ENCODE results near the gene KLC1. TPM values are rescaled to one million over a fixed set of nuclear protein-coding genes. Genes with fewer than 3 reads are reported as not detected.

KLC1 gene
- total and polyA plus RNA-seq, 7 donors: 86.4 to 256 (median 150) TPM

GRCh38 chr14:103745424-103745823 is 116.4 kb downstream of the KLC1 start:
- Histone ChIP-seq H3K36me3 (ENCODE audit: insufficient read depth in 1 of 2, low read depth in 1 of 2) (peaks cover 0 to 71% of the 10 kb centered on the region in 2 donors), H3K4me1 (no peaks in the 10 kb centered on the region), H3K27me3 (ENCODE audit: insufficient read depth in 3 of 3, low read length in 2 of 3) (no peaks in the 10 kb centered on the region), H3K9me3 (no peaks in the 10 kb centered on the region), H3K4me3 (no peak overlapping the region), H3K27ac (no peak overlapping the region)
- DNase-seq: no peak
- no peak for ATAC-seq
- 81 to 84% (median 82%) methylated on average over 5 of the region's 5 CpGs for WGBS, 3 donors
- intact Hi-C loops (cut with DNase I): no loop called here
- no peak for TF ChIP-seq CTCF (IDR thresholded peaks at IDR 0.05)

- ATAC-seq (peak in 1 of 4 donors; percentile 24), DNase-seq (no peak)
- Histone ChIP-seq H3K27me3 (ENCODE audit: insufficient read depth in 3 of 3, low read length in 2 of 3) (no peaks in the 10 kb centered on the region), H3K9me3 (no peaks in the 10 kb centered on the region), H3K4me1 (no peaks in the 10 kb centered on the region), H3K4me3 (no peak overlapping the region), H3K36me3 (ENCODE audit: insufficient read depth in 1 of 2, low read depth in 1 of 2) (peaks cover 0 to 70% of the 10 kb centered on the region in 2 donors), H3K27ac (no peak overlapping the region)
- 85 to 92% (median 89%) methylated on average over 10 of the region's 10 CpGs for WGBS, 3 donors
- TF ChIP-seq CTCF (IDR thresholded peaks at IDR 0.05): no peak
- intact Hi-C loops (cut with DNase I): no loop called here
Observed at GRCh38 chr14:103746701-103747100, 117.7 kb downstream of the KLC1 start.

GRCh38 chr14:103748534-103748857 is 119.5 kb downstream of the KLC1 start:
- Histone ChIP-seq H3K36me3 (ENCODE audit: insufficient read depth in 1 of 2, low read depth in 1 of 2) (peaks cover 0 to 73% of the 10 kb centered on the region in 2 donors), H3K4me3 (no peak overlapping the region), H3K27ac (no peak overlapping the region), H3K9me3 (no peaks in the 10 kb centered on the region), H3K4me1 (no peaks in the 10 kb centered on the region), H3K27me3 (ENCODE audit: insufficient read depth in 3 of 3, low read length in 2 of 3) (no peaks in the 10 kb centered on the region)
- WGBS, 3 donors: 72 to 89% (median 77%) methylated on average over 5 of the region's 5 CpGs
- intact Hi-C loops (cut with DNase I): no loop called here
- no peak for TF ChIP-seq CTCF (IDR thresholded peaks at IDR 0.05)
- no peak for ATAC-seq
- no peak for DNase-seq

- H3K4me1 ChIP-seq: no peaks in the 10 kb centered on the region
- DNase-seq (no peak), ATAC-seq (no peak)
- no peak overlapping the region for H3K27ac ChIP-seq
- WGBS, 3 donors: 84 to 85% (median 84%) methylated on average over 5 of the region's 5 CpGs
- no peak for TF ChIP-seq CTCF (IDR thresholded peaks at IDR 0.05)
- no peak overlapping the region for H3K4me3 ChIP-seq
- no peaks in the 10 kb centered on the region for H3K27me3 ChIP-seq (ENCODE audit: insufficient read depth in 3 of 3, low read length in 2 of 3)
- H3K9me3 ChIP-seq: no peaks in the 10 kb centered on the region
- peaks cover 0 to 74% of the 10 kb centered on the region in 2 donors for H3K36me3 ChIP-seq (ENCODE audit: insufficient read depth in 1 of 2, low read depth in 1 of 2)
- intact Hi-C loops (cut with DNase I): no loop called here
Observed at GRCh38 chr14:103749452-103749851, 120.4 kb downstream of the KLC1 start.

- H3K36me3 ChIP-seq (ENCODE audit: insufficient read depth in 1 of 2, low read depth in 1 of 2): peaks cover 0 to 70% of the 10 kb centered on the region in 2 donors
Observed at GRCh38 chr14:103749860-103750259, 120.8 kb downstream of the KLC1 start.

More at GRCh38 chr14:103749860-103750259, 120.8 kb downstream of the KLC1 start:
- WGBS, 3 donors: 83 to 86% (median 85%) methylated on average over 5 of the region's 5 CpGs
- peak; percentile 37 for TF ChIP-seq CTCF (IDR thresholded peaks at IDR 0.05)
- Histone ChIP-seq H3K27ac (no peak overlapping the region), H3K4me3 (no peak overlapping the region), H3K27me3 (ENCODE audit: insufficient read depth in 3 of 3, low read length in 2 of 3) (no peaks in the 10 kb centered on the region), H3K9me3 (no peaks in the 10 kb centered on the region), H3K4me1 (no peaks in the 10 kb centered on the region)
- ATAC-seq (peak in 2 of 4 donors; percentile 50 to 52), DNase-seq (no peak)
- intact Hi-C loops (cut with DNase I): loop anchor here in 1 of 2 donors (2.0 kb wide), 1 partner anchor 177 kb away; no protein-coding TSS in a partner anchor
